HCT116 (cell line): ENCODE measurements around the gene PEX6. TPM values are rescaled to one million over a fixed set of nuclear protein-coding genes. Genes with fewer than 3 reads are reported as not detected.
"Not testable (repeated sequence)": the region's sequence is repeated elsewhere in the genome, so short reads cannot be mapped to it uniquely, and the experiment has no call there.

Experiments used
- ATAC-seq: fragments of 200-7000 bp; cut with Tn5 transposase; 2 replicates; pipeline ENCODE4 v1.9.1; 2020; ENCODE audit warnings: mild to moderate bottlenecking, moderate library complexity
- BruUV-seq: library from RNA; stranded (reverse); fragments of 400-500 nt; replicated peaks from 2 replicates; lab custom pipeline; 2021; lab: Mats Ljungman, UMichigan
- CTCF ChIA-PET: fragments of 300-600 bp; sonication (Branson Sonifier 250); formaldehyde crosslinking; loops from one replicate; lab custom pipeline; 2021; ENCODE audit warnings: antibody characterized with exemption; lab: Charles Lee
- POLR2A ChIA-PET: fragments of 300-600, 350-600 bp; sonication (Branson Sonifier 250); formaldehyde crosslinking; loops from one replicate; lab custom pipeline; 2021; ENCODE audit warnings: antibody characterized with exemption; lab: Charles Lee
- RAD21 ChIA-PET, 2 experiments: fragments of 300-600 bp; sonication (Branson Sonifier 250); formaldehyde crosslinking; loops; one replicate each; lab custom pipeline; 2023; ENCODE audit warnings: low total read pairs in 2 of 2; ENCODE audit not compliant: uncharacterized antibody in 2 of 2, unreplicated experiment in 2 of 2, low non-redundant PET in 1 of 2; lab: Charles Lee
- DNase-seq: peaks from one replicate; pipeline ENCODE4 v3.0.0-alpha.2; 2010; ENCODE audit warnings: low read depth, low spot score
- H2AFZ ChIP-seq: fragments of 200-600 bp; shearing (Covaris generic), sonication (generic); 2 replicates; pipeline ENCODE4 v1.6.1; 2017; ENCODE audit warnings: low read depth, mixed run types, mixed read lengths, antibody characterized with exemption, low read length; ENCODE audit not compliant: poor library complexity, severe bottlenecking
- H3K27ac ChIP-seq: 2 replicates; pipeline ENCODE4 v1.5.1; 2012; ENCODE audit warnings: low read depth, low read length
- H3K27me3 ChIP-seq: fragments of 200-600 bp; sonication (generic); 2 replicates; pipeline ENCODE4 v1.6.1; 2016; ENCODE audit warnings: mixed run types, low read length, mixed read lengths; ENCODE audit not compliant: insufficient read depth
- H3K36me3 ChIP-seq, 2 experiments: fragments of 200-500 bp in 1 of 2; fragments of 200-600 bp in 1 of 2; sonication (Bioruptor generic) in 1 of 2; sonication (generic) in 1 of 2; 2 replicates each; pipeline versions ENCODE4 v1.5.1 to v1.6.1; 2014 to 2016; ENCODE audit warnings: low read length in 2 of 2, inconsistent platforms in 1 of 2, mixed read lengths in 1 of 2, mixed run types in 1 of 2; ENCODE audit not compliant: insufficient read depth in 2 of 2, control insufficient read depth in 1 of 2
- H3K4me1 ChIP-seq, 2 experiments: fragments of 200-600 bp in 1 of 2; sonication (generic) in 1 of 2; 2 replicates each; pipeline versions ENCODE4 v1.5.1 to v1.6.1; 2012 to 2017; ENCODE audit warnings: low read length in 2 of 2, inconsistent platforms in 1 of 2, mild to moderate bottlenecking in 1 of 2, mixed read lengths in 1 of 2, mixed run types in 1 of 2, moderate library complexity in 1 of 2; ENCODE audit not compliant: insufficient read depth in 2 of 2, control insufficient read depth in 1 of 2
- H3K4me2 ChIP-seq: fragments of 200-600 bp; sonication (generic); 2 replicates; pipeline ENCODE4 v1.6.1; 2017; ENCODE audit warnings: mixed run types, low read length, mixed read lengths
- H3K4me3 ChIP-seq, 2 experiments: fragments of 200-600 bp in 1 of 2; sonication (generic) in 1 of 2; replicated peaks in 1 of 2; 2 replicates each; pipeline ENCODE4 v1.5.1; 2011 to 2016; ENCODE audit warnings: low read length in 2 of 2, control low read depth in 1 of 2, low read depth in 1 of 2, mild to moderate bottlenecking in 1 of 2, mixed read lengths in 1 of 2, mixed run types in 1 of 2
- H3K79me2 ChIP-seq: fragments of 200-600 bp; sonication (generic); 2 replicates; pipeline ENCODE4 v1.6.1; 2017; ENCODE audit warnings: mild to moderate bottlenecking, mixed run types, low read length, moderate library complexity, mixed read lengths; ENCODE audit not compliant: insufficient read depth
- H3K9ac ChIP-seq: fragments of 200-600 bp; sonication (generic); 2 replicates; pipeline ENCODE4 v1.6.1; 2016; ENCODE audit warnings: low read length, mixed read lengths
- H3K9me2 ChIP-seq: fragments of 200-600 bp; sonication (generic), shearing (Covaris generic); 2 replicates; pipeline ENCODE4 v1.6.1; 2017; ENCODE audit warnings: mixed run types, mild to moderate bottlenecking, moderate library complexity; ENCODE audit not compliant: insufficient read depth
- H3K9me3 ChIP-seq, 2 experiments: fragments of 200-500 bp in 1 of 2; fragments of 200-600 bp in 1 of 2; sonication (Bioruptor generic) in 1 of 2; sonication (generic) in 1 of 2; 2 replicates each; pipeline ENCODE4 v1.6.1; 2014 to 2017; ENCODE audit warnings: low read length in 2 of 2, mixed read lengths in 2 of 2, inconsistent platforms in 1 of 2, low read depth in 1 of 2, mild to moderate bottlenecking in 1 of 2, mixed run types in 1 of 2, moderate library complexity in 1 of 2; ENCODE audit not compliant: control insufficient read depth in 1 of 2, insufficient read depth in 1 of 2
- H4K20me1 ChIP-seq: fragments of 200-600 bp; sonication (generic), shearing (Covaris generic); 2 replicates; pipeline ENCODE4 v1.6.1; 2017; ENCODE audit warnings: mixed run types, mild to moderate bottlenecking, moderate library complexity; ENCODE audit not compliant: insufficient read depth
- CBX3 ChIP-seq: IDR thresholded peaks from 2 replicates; pipeline ENCODE4 v1.6.1; 2012; ENCODE audit warnings: low read depth
- EGR1 ChIP-seq: IDR thresholded peaks from 2 replicates; pipeline ENCODE4 v1.6.1; 2012; ENCODE audit warnings: low read depth
- EZH2 ChIP-seq: fragments of 200-600 bp; sonication (generic); IDR thresholded peaks from 2 replicates; pipeline ENCODE4 v1.6.1; 2017; ENCODE audit warnings: antibody characterized with exemption, mixed run types
- RAD21 ChIP-seq: IDR thresholded peaks from 2 replicates; pipeline ENCODE4 v1.6.1; 2012; ENCODE audit warnings: low read depth, mild to moderate bottlenecking
- REST ChIP-seq: IDR thresholded peaks from 2 replicates; pipeline ENCODE4 v1.6.1; 2012; ENCODE audit warnings: low read depth
- ZBTB33 ChIP-seq: IDR thresholded peaks from 2 replicates; pipeline ENCODE4 v1.6.1; 2011; ENCODE audit warnings: mild to moderate bottlenecking, low read length, moderate library complexity; ENCODE audit not compliant: insufficient replicate concordance; ENCODE audit errors: extremely low read depth
- intact Hi-C: fragments of 100-400 bp; cut with micrococcal nuclease; formaldehyde crosslinking; loops from 2 replicates; pipeline ENCODE4 v1.10.0; 2022
- total RNA-seq: library from RNA; stranded (reverse); gene quantifications from one replicate; pipeline ENCODE4 v1.2.1, GENCODE V29; 2021; ENCODE audit not compliant: unreplicated experiment

Gene PEX6
- total RNA-seq, 1 experiment from 2014 or later = 21.4 TPM

GRCh38 chr6:42959917-42960242 lies 19.1 kb downstream of the PEX6 start:
- H4K20me1 ChIP-seq = no peaks in the 10 kb centered on the region
- peak overlapping the region; percentile 50 to 65 for H3K4me3 ChIP-seq
- ChIA-PET POLR2A (no interaction called here), RAD21 (no interaction called here), CTCF (interaction anchor here (1.4 kb wide), 1 partner anchor 11 kb away, joined by 3 read pairs; no protein-coding TSS in a partner anchor)
- no peaks in the 10 kb centered on the region for H3K9me2 ChIP-seq
- H3K79me2 ChIP-seq = no peaks in the 10 kb centered on the region
- no peaks in the 10 kb centered on the region for H3K36me3 ChIP-seq
- no peak overlapping the region for H2AFZ ChIP-seq
- H3K27me3 ChIP-seq = no peaks in the 10 kb centered on the region
- no peak for TF ChIP-seq EGR1
- TF ChIP-seq EZH2 = no peak
- no peak for TF ChIP-seq CBX3
- TF ChIP-seq RAD21 = no peak
- no peak for TF ChIP-seq ZBTB33
- H3K9ac ChIP-seq = peak overlapping the region; percentile 51; the same call in 1 of the 2 replicates
- ATAC-seq (no peak; the same call in 1 of the 2 replicates), DNase-seq (no peak)
- no peak overlapping the region for H3K27ac ChIP-seq
- BruUV-seq = no TSS peak
- no peaks in the 10 kb centered on the region for H3K9me3 ChIP-seq
- H3K4me2 ChIP-seq = peak overlapping the region; percentile 99
- intact Hi-C loops = loop anchor here (5.0 kb wide), 1 partner anchor 182 kb away; no protein-coding TSS in a partner anchor
- H3K4me1 ChIP-seq = peaks cover 10 to 17% of the 10 kb centered on the region in 2 experiments

- H3K4me1 ChIP-seq = peaks cover 10 to 17% of the 10 kb centered on the region in 2 experiments
- ChIA-PET CTCF (no interaction called here), RAD21 (no interaction called here)
- H4K20me1 ChIP-seq = no peaks in the 10 kb centered on the region; the same call in 1 of the 2 replicates
- no peak for DNase-seq
- H3K27me3 ChIP-seq = no peaks in the 10 kb centered on the region
- TF ChIP-seq REST = no peak
- peak; percentile 37; the same call in 1 of the 2 replicates for TF ChIP-seq RAD21
- TF ChIP-seq, all 23 proteins: peak for 1
- Histone ChIP-seq H3K4me2 (no peak overlapping the region), H3K79me2 (no peaks in the 10 kb centered on the region), H2AFZ (no peak overlapping the region), H3K4me3 (no peak overlapping the region), H3K9me3 (no peaks in the 10 kb centered on the region), H3K9ac (no peak overlapping the region), H3K36me3 (no peaks in the 10 kb centered on the region), H3K27ac (no peak overlapping the region), H3K9me2 (no peaks in the 10 kb centered on the region)
- intact Hi-C loops = no loop called here
- POLR2A ChIA-PET = no interaction called here
- no peak for ATAC-seq
- BruUV-seq = no TSS peak
These were observed 20.9 kb downstream of the PEX6 start for GRCh38 chr6:42958125-42958524.

GRCh38 chr6:42954405-42954804 lies 24.6 kb downstream of the PEX6 start:
- H2AFZ ChIP-seq, ATAC-seq, H3K9me2 ChIP-seq, H3K4me2 ChIP-seq, H4K20me1 ChIP-seq, H3K4me3 ChIP-seq, H3K79me2 ChIP-seq, RAD21 ChIA-PET, H3K4me1 ChIP-seq, CTCF ChIA-PET, H3K36me3 ChIP-seq, H3K9me3 ChIP-seq, BruUV-seq, H3K27me3 ChIP-seq, DNase-seq, H3K27ac ChIP-seq, POLR2A ChIA-PET, intact Hi-C loops, H3K9ac ChIP-seq: not testable (repeated sequence)
